Fibroblast of skin of right quadriceps (primary cell): Measurements from ENCODE around the gene CCDC102A.
"Not testable (repeated sequence)": the region's sequence is repeated elsewhere in the genome, so short reads cannot be mapped to it uniquely, and the experiment has no call there.

ENCODE experiments used
- DNase-seq: peaks from one replicate; pipeline ENCODE4 v3.0.0-alpha.2; 2013

CCDC102A gene

DNA sequence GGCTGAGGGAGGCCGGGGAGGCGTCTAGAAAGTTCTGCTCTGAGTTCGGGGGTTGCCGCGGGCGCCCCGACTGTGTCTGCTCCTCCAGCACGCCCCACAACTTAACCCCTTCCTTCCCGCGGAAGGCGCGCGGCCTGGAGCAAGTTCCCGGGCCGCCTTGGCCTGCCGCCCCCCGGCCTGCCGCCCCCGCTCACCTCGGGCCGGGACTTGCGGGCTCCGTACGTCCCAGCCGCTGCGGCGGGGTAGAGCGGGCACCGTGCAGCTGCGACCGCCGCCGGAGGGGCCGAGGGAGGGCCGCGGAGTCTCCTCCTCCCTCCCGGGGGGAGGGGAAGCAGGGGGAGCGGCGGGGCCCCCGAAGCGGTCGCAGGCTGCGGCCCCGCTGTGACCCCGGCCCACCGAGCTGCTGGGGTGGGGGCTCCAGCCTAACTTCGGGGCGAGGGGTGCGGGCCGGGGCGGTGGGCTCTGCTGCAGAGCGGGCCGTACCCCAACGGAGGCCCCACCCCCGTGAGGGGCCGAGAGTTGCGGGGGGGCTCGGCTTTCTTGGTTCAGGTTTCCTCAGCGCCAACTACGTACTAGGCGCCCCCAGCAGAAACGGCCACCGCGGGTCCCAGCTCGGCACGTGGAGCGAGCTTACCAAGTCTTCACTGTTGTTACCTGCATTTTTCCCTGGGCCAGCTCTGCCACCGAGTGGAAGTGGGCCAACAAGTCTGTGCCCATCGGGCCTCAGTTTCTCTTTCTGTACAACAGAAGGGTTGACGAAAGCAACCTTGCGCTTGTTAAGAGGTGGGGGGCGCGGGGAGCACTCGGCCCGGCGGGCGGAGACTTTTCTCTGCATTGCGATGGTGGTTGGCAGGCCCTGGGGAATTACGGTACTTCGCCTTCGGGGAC lies at the start of gene CCDC102A:
Gene CCDC102A, minus strand, starts transcription at position 266 of the 888 bp plus-strand sequence. CDS start 7,394 bp downstream, outside the sequence.
- DNase-seq, result no peak

GRCh38 chr16:57585051-57585687 lies 48.8 kb upstream of the CCDC102A start:
- DNase-seq, result no peak

GRCh38 chr16:57579361-57579665 lies 42.9 kb upstream of the CCDC102A start:
- no peak for DNase-seq

DNA sequence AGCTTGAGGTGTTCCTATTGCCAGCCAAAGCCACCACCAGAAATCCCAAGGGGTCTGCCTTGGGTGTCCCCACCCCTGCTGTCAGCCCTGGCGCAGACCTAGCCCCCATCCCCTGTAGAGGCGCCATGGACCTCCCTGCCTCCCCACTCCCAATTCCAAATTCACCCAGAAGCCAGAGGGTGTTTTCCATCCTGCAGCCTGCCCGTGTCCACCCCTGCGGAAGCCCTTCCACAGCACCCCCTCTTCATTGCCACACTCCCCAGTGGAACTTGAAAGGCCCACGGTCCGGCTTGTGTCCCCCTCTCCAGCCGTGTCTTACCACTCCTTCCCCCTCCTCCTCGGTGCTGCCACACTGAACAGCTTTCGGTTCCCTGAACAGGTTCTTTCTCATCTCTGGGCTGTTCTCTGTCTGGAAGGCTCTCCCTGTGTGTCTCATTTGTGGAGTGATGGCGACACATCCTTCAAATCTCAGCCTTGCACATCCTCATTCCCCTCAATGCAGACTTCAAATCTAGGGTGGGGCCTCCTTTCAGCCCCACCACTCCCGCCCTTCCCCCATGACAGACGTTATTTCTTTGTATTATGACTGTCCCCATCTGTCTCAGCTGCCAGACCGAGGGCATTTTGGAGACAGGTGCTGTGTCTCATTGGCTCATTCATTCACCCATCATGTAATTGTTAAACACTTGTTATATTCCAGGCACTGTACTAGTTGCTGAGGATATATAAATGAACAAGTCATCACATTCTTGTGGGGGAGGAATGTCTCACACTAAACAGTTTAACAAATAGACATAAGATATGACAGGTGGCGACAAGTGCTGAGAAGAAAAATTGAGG lies 42.4 kb upstream of the CCDC102A start:
- DNase-seq, result no peak

DNA sequence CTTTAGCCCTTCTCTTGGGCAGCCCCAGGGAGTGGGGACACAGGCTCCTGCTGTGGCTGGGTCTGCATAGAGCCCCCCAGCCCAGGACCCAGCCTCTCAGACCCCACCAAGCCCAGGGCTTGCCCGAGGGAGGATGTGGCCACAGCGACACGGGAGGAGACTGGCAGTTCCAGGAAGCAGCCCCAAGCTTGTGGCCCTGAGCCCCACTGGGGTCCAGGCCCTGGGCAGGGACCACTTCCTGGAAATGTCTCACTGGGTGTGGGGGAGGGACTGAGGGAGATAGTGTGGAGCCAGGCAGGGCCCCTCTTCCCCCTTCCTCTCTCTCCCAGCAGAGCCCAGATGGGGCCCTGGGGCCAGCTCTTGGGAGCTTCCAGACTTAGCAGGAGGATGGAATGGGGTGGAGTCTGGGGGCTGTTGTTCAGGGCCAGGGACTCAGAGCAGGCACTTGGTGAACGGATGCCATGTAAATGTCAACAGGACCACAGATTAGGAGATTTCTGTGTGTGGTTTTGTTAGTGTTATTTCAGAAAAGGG lies 41.4 kb upstream of the CCDC102A start:
- no peak for DNase-seq

GRCh38 chr16:57577214-57577613 lies 40.8 kb upstream of the CCDC102A start:
- no peak for DNase-seq

DNA sequence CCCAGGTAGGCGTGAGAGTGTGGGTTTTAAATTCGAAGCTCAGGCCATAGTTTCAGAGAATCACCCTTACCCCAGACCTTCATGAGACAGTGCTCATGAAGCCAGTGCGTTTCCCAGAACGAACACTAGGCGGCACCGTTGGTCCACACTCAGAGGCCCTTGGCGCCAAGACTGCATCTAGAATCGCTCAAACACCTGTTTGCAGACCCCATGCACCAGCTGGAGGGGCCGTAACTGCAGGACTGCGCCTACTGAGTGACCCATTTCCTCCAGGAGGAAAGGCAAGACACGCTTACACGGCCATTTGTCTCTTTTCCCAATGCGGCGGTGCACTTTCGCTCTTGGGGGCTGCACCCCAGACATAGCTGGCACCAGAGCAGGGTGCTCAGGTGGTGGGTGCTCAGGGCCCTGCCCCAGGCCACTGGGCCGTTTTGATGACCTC lies 40.1 kb upstream of the CCDC102A start:
- peak; percentile 45 for DNase-seq

- DNase-seq, result no peak
These were observed 39.3 kb upstream of the CCDC102A start for GRCh38 chr16:57575468-57576277.

DNA sequence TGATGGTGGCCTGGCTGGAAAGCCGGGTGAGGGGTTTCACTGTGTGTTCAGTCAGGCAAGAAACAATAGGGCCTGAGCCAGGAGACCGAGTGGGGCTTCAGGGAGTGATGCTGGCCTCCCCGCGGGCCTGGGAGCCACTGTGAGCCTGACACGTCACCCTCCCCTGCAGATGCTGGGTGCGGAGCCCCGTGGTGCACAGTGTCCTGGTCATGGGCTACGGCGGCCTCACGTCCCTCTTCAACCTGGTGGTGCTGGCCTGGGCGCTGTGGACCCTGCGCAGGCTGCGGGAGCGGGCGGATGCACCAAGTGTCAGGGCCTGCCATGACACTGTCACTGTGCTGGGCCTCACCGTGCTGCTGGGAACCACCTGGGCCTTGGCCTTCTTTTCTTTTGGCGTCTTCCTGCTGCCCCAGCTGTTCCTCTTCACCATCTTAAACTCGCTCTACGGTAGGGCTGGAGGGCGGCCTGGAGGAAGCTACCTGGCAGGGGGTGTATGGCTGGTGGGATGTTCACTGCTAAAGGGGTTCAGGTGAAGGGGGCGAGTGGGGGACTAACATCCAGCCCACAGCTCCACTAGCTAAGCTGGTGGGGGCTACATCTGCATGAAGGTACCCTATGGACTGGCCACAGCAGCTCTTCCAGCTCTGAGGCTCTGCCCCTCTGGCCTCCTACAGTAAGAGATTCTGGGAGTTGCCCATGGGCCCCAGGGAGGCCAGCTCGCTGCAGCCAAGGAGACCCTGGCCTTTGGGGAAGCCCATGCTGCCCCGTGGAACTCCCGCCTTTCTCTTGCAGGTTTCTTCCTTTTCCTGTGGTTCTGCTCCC lies 38.5 kb upstream of the CCDC102A start:
- no peak for DNase-seq

GRCh38 chr16:57574086-57574485 lies 37.7 kb upstream of the CCDC102A start:
- no peak for DNase-seq

GRCh38 chr16:57572978-57573728 lies 36.8 kb upstream of the CCDC102A start:
- no peak for DNase-seq

DNA sequence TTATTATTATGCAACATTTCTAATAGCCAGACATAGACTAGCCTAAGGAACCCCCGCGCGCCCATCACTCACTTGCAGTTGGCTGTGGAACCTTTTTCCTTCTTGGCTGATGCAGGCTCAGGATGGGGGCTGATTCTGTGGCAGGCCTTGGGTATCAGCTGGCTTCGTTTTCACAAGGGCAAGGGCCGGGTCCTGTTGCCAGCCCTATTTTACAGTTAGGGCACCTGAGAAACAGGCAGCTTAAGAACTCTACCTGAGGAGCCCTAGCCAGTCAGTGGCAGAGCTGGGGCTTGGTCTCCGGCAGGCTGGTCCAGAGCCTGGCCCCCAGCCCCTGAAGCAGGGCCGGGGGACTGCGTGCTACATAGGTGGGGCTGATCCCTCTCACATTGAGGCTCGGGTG lies 34.7 kb upstream of the CCDC102A start:
- DNase-seq, result no peak

DNA sequence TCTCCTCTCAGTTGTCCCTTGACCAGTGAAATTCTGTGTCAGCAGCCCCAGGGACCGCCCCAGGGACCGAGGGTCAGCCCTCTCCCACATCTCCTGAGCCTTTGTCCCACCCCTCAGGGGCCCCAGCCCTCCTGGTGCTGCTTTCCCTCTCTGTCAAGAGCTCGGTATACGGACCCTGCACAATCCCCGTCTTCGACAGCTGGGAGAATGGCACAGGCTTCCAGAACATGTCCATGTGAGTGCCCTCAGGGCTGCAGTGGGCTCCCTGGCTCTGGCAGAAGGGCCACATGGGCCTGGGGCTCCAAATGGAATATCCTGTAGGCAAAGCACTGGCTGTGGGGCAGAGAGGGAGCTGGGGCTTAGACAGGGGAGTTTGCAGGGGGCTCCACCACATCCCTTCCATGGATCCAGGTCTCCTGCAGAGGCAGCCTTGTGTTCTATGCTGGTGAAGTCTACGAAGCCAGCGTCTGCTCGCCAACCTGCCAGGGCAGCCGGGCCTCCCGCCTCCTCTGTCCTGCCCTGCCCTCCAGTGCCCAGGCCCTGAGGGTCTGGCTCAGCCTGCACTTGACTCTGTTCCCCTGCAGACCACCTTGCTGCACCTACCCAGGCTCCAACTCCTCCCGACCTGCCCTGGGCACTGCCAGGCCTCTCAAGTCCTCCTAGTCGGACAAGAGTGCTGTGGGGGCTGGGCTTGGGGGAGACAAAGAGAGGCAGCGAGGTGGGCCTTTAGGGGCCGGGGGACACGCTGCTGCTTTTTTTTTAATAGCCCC lies 34.1 kb upstream of the CCDC102A start:
- DNase-seq, result no peak

DNA sequence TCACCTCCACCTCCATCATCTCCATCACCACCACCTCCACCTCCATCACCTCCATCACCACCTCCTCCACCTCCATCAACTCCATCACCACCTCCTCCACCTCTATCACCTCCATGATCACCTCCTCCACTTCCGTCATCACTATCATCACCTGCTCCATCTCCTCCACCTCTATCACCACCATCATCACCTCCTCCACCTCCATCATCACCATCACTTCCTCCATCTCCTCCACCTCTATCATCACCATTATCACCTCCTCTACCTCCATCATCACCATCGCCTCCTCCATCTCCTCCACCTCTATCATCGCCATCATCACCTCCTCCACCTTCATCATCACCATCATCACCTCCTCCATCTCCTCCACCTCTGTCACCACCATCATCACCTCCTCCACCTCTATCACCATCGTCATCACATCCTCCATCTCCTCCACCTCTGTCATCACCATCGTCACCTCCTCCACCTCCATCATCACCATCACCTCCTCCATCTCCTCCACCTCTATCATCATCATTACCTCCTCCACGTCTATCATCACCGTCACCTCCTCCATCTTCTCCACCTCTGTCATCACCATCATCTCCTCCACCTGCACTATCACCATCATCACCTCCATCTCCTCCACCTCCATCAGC lies 33.1 kb upstream of the CCDC102A start:
- no peak for DNase-seq

DNA sequence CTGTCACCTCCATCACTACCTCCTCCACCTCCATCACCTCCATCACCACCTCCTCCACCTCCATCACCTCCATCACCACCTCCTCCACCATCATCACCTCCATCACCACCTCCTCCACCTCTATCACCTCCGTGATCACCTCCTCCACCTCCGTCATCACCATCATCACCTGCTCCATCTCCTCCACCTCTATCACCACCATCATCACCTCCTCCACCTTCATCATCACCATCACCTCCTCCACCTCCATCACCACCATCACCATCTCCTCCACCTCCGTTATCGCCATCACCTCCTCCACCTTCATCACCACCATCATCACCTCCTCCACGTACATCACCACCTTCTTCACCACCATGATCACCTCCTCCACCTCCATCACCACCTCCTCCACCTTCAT lies 32.4 kb upstream of the CCDC102A start:
- not testable (repeated sequence) for DNase-seq

DNA sequence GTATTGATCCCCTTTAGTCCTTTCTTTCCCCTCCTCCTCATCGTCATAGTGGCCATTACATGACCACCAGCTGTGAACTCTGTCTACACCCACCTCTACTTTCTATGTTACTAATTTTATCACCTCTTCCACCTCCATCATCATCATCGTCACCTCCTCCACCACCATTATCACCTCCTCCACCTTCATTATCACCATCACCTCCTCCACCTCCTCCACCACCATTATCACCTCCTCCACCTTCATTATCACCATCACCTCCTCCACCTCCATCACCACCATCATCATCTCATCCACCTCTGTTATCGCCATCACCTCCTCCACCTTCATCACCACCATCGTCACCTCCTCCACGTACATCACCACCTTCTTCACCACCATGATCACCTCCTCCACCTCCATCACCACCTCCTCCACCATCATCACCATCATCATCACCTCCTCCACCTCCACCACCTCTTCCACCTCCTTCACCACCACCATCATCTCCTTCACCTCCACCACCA lies 31.9 kb upstream of the CCDC102A start:
- DNase-seq, result no peak

DNA sequence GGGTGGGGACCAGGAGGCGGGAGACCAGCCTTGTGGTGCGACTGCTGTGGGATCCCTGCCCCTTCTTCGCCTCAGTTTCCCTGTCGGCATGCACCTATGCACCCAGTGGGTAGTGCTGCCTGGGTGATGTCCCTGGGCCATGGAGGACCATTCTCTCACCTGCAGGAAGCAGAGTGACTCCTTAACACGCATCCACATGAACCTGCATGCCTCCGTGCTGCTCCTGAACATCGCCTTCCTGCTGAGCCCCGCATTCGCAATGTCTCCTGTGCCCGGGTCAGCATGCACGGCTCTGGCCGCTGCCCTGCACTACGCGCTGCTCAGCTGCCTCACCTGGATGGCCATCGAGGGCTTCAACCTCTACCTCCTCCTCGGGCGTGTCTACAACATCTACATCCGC lies 31.3 kb upstream of the CCDC102A start:
- DNase-seq, result no peak

DNA sequence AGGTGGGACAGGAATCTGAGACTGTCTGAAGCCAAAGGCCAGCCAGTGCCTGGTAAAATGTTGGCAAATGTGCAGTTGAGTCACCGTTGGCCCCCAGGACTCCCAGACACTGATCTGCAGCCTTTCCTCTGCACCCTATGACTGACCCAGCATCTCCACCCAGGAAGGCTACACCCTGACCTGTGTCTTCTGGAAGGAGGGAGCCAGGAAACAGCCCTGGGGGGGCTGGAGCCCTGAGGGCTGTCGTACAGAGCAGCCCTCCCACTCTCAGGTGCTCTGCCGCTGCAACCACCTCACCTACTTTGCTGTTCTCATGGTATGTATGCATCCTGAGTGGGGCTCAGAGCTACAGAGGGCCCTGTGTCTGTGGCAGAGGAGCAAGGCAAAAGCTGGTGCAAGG lies 30.1 kb upstream of the CCDC102A start:
- no peak for DNase-seq

GRCh38 chr16:57565461-57565860 lies 29.1 kb upstream of the CCDC102A start:
- DNase-seq, result no peak
